ENCODE measurements around the gene LRCH1. TPM values are rescaled to one million over a fixed set of nuclear protein-coding genes. Genes with fewer than 3 reads are reported as not detected.

The LRCH1 gene
- total RNA-seq, 4 donors from 2014 or later: 13.6 to 29.7 (median 18.5) TPM

- no peaks in the 10 kb centered on the region for H3K27me3 ChIP-seq
- H3K9me3 ChIP-seq: no peaks in the 10 kb centered on the region
- peaks cover 0 to 74% (median 3%) of the 10 kb centered on the region in 3 donors for H3K36me3 ChIP-seq
- no peak overlapping the region for H3K4me3 ChIP-seq
- no peak overlapping the region for H3K27ac ChIP-seq
- no peak for DNase-seq
- no peaks in the 10 kb centered on the region for H3K4me1 ChIP-seq
- TF ChIP-seq POLR2A (IDR thresholded peaks at IDR 0.05) (no peak), CTCF (IDR thresholded peaks at IDR 0.05) (no peak)
These were observed 225.9 kb downstream of the LRCH1 start for GRCh38 chr13:46778890-46779289.

- no peaks in the 10 kb centered on the region for H3K9me3 ChIP-seq
- H3K27ac ChIP-seq: no peak overlapping the region
- H3K27me3 ChIP-seq: no peaks in the 10 kb centered on the region
- no peaks in the 10 kb centered on the region for H3K4me1 ChIP-seq
- TF ChIP-seq POLR2A (IDR thresholded peaks at IDR 0.05) (no peak), CTCF (IDR thresholded peaks at IDR 0.05) (no peak)
- peaks cover 0 to 77% (median 3%) of the 10 kb centered on the region in 3 donors for H3K36me3 ChIP-seq
- H3K4me3 ChIP-seq: no peak overlapping the region
- no peak for DNase-seq
These were observed 229.1 kb downstream of the LRCH1 start for GRCh38 chr13:46782066-46782465.

GRCh38 chr13:46782691-46783090, 229.7 kb downstream of the LRCH1 start:
- Histone ChIP-seq H3K9me3 (no peaks in the 10 kb centered on the region), H3K4me3 (no peak overlapping the region), H3K4me1 (no peaks in the 10 kb centered on the region), H3K36me3 (peaks cover 0 to 75% (median 3%) of the 10 kb centered on the region in 3 donors), H3K27ac (no peak overlapping the region), H3K27me3 (no peaks in the 10 kb centered on the region)
- DNase-seq: no peak
- TF ChIP-seq POLR2A (IDR thresholded peaks at IDR 0.05) (no peak), CTCF (IDR thresholded peaks at IDR 0.05) (no peak)

- Histone ChIP-seq H3K36me3 (peaks cover 0 to 76% (median 3%) of the 10 kb centered on the region in 3 donors), H3K27me3 (no peaks in the 10 kb centered on the region), H3K27ac (no peak overlapping the region), H3K4me3 (no peak overlapping the region), H3K4me1 (no peaks in the 10 kb centered on the region), H3K9me3 (no peaks in the 10 kb centered on the region)
- TF ChIP-seq CTCF (IDR thresholded peaks at IDR 0.05) (no peak), POLR2A (IDR thresholded peaks at IDR 0.05) (no peak)
- DNase-seq: no peak
These were observed 230.5 kb downstream of the LRCH1 start for GRCh38 chr13:46783504-46783903.

GRCh38 chr13:46795321-46795720, 242.4 kb downstream of the LRCH1 start:
- Histone ChIP-seq H3K27me3 (no peaks in the 10 kb centered on the region), H3K27ac (no peak overlapping the region), H3K4me1 (peaks cover 0 to 29% (median 3%) of the 10 kb centered on the region in 4 donors), H3K9me3 (no peaks in the 10 kb centered on the region), H3K4me3 (no peak overlapping the region), H3K36me3 (peaks cover 0 to 13% (median 0%) of the 10 kb centered on the region in 3 donors)
- DNase-seq: no peak
- TF ChIP-seq CTCF (IDR thresholded peaks at IDR 0.05) (no peak), POLR2A (IDR thresholded peaks at IDR 0.05) (no peak)

- H3K9me3 ChIP-seq: no peaks in the 10 kb centered on the region
- no peaks in the 10 kb centered on the region for H3K27me3 ChIP-seq
- H3K27ac ChIP-seq: peak overlapping the region; percentile 80 to 92 (median 88)
- H3K4me3 ChIP-seq: peak overlapping the region; percentile 77 to 90 (median 83)
- no peak for DNase-seq
- peaks cover 0 to 29% (median 3%) of the 10 kb centered on the region in 4 donors for H3K4me1 ChIP-seq
- TF ChIP-seq POLR2A (IDR thresholded peaks at IDR 0.05) (no peak), CTCF (IDR thresholded peaks at IDR 0.05) (no peak)
- peaks cover 0 to 5% (median 0%) of the 10 kb centered on the region in 3 donors for H3K36me3 ChIP-seq
These were observed 243.2 kb downstream of the LRCH1 start for GRCh38 chr13:46796129-46796514.
